ENCODE measurements around the gene CFHR5. TPM values are rescaled to one million over a fixed set of nuclear protein-coding genes. Genes with fewer than 3 reads are reported as not detected.
"Not testable (repeated sequence)": the region's sequence is repeated elsewhere in the genome, so short reads cannot be mapped to it uniquely, and the experiment has no call there.

The CFHR5 gene
- total RNA-seq, 1 donor from 2014 or later, result not detected

GRCh38 chr1:197027359-197027758 lies 50.0 kb downstream of the CFHR5 start:
- DNase-seq, result no peak
- no peaks in the 10 kb centered on the region for H3K36me3 ChIP-seq
- no peak overlapping the region for H3K4me3 ChIP-seq
- H3K27ac ChIP-seq (replicated peaks), result no peak overlapping the region
- H3K4me1 ChIP-seq, result no peaks in the 10 kb centered on the region
- no peaks in the 10 kb centered on the region for H3K27me3 ChIP-seq (ENCODE audit: low read depth)
- TF ChIP-seq CTCF (IDR thresholded peaks at IDR 0.05; ENCODE audit: borderline replicate concordance), result no peak
- no peaks in the 10 kb centered on the region for H3K9me3 ChIP-seq (replicated peaks)
- intact Hi-C loops (cut with micrococcal nuclease), result no loop called here

DNA sequence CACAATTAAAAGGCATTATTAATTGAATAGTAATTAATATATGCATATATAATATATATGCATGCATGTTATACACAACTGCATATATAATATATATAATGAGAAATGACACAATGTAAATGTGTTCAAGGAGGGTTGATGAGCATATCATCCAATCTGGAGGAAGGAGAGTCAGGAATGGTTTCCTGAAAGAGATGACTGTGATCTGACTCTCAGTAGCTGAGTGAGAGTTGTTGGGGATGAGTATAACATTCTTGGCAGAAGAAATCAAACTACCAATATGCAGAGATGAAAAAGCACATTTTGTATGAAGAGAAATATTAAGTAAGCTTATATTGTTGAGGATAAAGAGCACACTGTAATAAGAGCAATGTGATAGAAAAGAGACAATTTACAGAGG lies 52.4 kb downstream of the CFHR5 start:
- H3K36me3 ChIP-seq, result no peaks in the 10 kb centered on the region
- H3K4me3 ChIP-seq, result no peak overlapping the region
- no peaks in the 10 kb centered on the region for H3K27me3 ChIP-seq (ENCODE audit: low read depth)
- H3K4me1 ChIP-seq, result no peaks in the 10 kb centered on the region
- no peak for DNase-seq
- intact Hi-C loops (cut with micrococcal nuclease), result no loop called here
- no peak for TF ChIP-seq CTCF (IDR thresholded peaks at IDR 0.05; ENCODE audit: borderline replicate concordance)
- H3K9me3 ChIP-seq (replicated peaks), result no peaks in the 10 kb centered on the region
- no peak overlapping the region for H3K27ac ChIP-seq (replicated peaks)

DNA sequence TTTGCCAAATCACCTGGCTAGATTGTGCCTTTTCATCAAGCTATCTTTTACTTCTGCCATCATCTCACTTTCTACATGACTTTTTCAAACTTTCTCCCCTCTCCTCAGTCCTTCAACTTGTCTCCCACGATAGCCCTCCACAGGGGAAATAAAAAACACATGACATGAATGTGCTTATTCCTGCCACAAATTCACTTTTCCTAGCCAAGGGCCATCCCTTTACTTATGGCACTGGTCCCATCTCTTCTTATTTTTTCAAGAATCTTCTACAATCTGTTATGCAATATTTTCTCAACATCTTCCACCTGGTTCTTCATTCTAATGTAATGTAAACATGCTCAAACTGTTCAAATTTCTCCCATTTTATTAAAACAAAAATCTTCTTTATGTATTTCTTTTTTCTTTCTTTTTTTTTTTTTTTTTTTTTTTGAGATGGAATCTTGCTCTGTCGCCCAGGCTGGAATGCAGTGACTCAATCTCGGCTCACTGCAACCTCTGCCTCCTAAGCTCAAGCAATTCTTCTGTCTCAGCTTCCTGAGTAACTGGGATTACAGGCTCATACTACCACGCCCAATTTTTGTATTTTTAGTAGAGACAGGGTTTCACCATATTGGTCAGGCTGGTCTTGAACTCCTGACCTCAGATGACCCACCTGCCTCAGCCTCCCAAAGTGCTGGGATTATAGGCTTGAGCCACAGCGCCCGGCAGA lies 57.4 kb downstream of the CFHR5 start:
- H3K9me3 ChIP-seq (replicated peaks); H3K36me3 ChIP-seq; H3K4me1 ChIP-seq; intact Hi-C loops (cut with micrococcal nuclease); H3K4me3 ChIP-seq; H3K27ac ChIP-seq (replicated peaks); DNase-seq; H3K27me3 ChIP-seq (ENCODE audit: low read depth): not testable (repeated sequence)

GRCh38 chr1:197036861-197037260 lies 59.5 kb downstream of the CFHR5 start:
- no peaks in the 10 kb centered on the region for H3K36me3 ChIP-seq
- intact Hi-C loops (cut with micrococcal nuclease), result no loop called here
- H3K9me3 ChIP-seq (replicated peaks), result no peaks in the 10 kb centered on the region
- no peaks in the 10 kb centered on the region for H3K27me3 ChIP-seq (ENCODE audit: low read depth)
- H3K4me1 ChIP-seq, result no peaks in the 10 kb centered on the region
- no peak for DNase-seq
- no peak overlapping the region for H3K4me3 ChIP-seq
- H3K27ac ChIP-seq (replicated peaks), result no peak overlapping the region
- no peak for TF ChIP-seq CTCF (IDR thresholded peaks at IDR 0.05; ENCODE audit: borderline replicate concordance)

DNA sequence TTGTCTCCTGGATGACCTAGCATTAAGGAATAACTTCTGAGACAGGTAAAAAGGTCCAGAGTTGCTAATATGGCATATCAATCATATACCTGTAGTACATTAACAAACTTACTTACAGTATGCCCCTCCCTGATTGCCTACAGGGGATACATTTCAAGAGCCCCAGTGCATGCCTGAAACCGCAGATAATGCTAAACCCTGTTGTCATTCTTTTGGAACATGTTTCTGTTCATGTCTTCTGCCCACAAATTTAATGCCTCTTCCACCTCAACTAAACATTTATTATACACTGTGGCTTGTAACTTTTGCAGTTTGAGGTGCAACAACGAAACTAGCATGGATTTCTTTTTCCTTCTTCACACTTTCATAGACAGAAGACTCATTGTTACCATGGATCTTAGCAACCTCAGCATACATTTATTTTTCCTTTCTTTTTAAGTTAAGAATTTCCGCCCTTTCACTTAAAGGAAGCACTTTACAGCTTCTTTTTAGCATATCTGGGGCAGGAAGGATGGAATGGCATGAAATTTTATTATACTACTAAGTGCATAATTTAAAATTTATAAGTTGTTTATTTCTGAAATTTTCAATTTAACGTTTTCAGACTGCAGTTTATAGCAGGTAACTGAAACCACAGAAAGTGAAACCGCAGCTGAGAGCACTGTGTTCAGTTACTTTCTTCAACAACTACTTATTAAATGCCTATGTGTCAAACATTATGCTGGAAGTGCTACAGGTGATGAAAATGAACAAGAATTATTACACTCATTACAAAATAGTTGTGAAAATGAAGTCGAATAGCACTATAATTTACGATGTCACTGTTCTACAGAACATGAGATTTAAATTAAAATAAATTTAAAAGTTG lies 64.4 kb downstream of the CFHR5 start:
- Histone ChIP-seq H3K9me3 (replicated peaks) (peaks cover 1% of the 10 kb centered on the region), H3K4me1 (no peaks in the 10 kb centered on the region), H3K4me3 (no peak overlapping the region), H3K27me3 (ENCODE audit: low read depth) (no peaks in the 10 kb centered on the region), H3K36me3 (no peaks in the 10 kb centered on the region), H3K27ac (replicated peaks) (no peak overlapping the region)
- no peak for DNase-seq
- intact Hi-C loops (cut with micrococcal nuclease), result no loop called here
- TF ChIP-seq CTCF (IDR thresholded peaks at IDR 0.05; ENCODE audit: borderline replicate concordance), result no peak
